ENCODE measurements around the gene PPFIBP2. TPM values are rescaled to one million over a fixed set of nuclear protein-coding genes. Genes with fewer than 3 reads are reported as not detected.

Gene PPFIBP2
- total and polyA plus RNA-seq, 12 donors = 6.4 to 40.7 (median 21.4) TPM

DNA sequence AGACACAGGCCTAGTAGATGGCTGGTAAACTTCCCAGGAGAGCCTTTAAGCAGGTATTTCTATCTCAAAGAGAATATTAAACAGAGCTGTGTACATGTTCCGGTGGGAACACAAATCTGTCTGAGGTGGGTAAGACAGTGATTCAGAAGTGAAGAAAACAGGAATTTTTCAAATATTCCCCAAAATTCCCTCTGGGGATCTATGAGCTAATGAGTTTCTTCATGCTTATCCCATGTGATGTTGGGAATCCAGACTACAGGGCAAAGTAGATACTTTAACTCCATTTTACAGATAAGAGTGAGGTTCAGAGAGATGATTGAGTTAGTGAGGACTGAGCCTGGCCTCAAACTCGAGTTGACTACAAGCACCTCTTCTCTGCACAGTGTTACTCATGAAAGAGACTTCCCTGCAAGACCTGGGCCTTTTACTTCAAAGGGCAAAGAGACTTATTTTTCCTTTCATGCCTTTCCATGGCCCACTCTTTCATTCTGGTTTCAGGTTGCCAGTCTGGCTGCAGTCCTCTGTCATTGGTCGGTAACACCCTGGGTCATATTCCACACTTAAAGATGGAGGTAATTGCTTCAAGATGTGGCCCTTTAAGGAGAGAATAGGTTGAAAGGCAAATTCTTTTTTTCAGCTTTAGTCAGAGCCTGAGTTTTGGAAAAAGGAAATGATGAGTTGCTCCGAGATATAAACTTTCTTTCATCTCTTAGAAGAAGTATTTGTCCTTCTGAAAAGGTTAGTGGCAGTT, 89.4 kb downstream of the PPFIBP2 start:
- no peak for DNase-seq
- peaks cover 0 to 24% (median 12%) of the 10 kb centered on the region in 9 donors for H3K4me1 ChIP-seq
- ATAC-seq = no peak
- intact Hi-C loops (cut with DNase I) = no loop called here
- no peak overlapping the region for H3K4me3 ChIP-seq
- 78 to 84% methylated on average over 4 of the region's 4 CpGs for WGBS, 2 donors
- TF ChIP-seq, protein P1, sequence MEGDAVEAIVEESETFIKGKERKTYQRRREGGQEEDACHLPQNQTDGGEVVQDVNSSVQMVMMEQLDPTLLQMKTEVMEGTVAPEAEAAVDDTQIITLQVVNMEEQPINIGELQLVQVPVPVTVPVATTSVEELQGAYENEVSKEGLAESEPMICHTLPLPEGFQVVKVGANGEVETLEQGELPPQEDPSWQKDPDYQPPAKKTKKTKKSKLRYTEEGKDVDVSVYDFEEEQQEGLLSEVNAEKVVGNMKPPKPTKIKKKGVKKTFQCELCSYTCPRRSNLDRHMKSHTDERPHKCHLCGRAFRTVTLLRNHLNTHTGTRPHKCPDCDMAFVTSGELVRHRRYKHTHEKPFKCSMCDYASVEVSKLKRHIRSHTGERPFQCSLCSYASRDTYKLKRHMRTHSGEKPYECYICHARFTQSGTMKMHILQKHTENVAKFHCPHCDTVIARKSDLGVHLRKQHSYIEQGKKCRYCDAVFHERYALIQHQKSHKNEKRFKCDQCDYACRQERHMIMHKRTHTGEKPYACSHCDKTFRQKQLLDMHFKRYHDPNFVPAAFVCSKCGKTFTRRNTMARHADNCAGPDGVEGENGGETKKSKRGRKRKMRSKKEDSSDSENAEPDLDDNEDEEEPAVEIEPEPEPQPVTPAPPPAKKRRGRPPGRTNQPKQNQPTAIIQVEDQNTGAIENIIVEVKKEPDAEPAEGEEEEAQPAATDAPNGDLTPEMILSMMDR (IDR thresholded peaks at IDR 0.05) = no peak
- no peak overlapping the region for H3K27ac ChIP-seq
- H3K36me3 ChIP-seq = peaks cover 0 to 15% (median 0%) of the 10 kb centered on the region in 9 donors
- H3K9me3 ChIP-seq = no peaks in the 10 kb centered on the region
- H3K27me3 ChIP-seq = no peaks in the 10 kb centered on the region

DNA sequence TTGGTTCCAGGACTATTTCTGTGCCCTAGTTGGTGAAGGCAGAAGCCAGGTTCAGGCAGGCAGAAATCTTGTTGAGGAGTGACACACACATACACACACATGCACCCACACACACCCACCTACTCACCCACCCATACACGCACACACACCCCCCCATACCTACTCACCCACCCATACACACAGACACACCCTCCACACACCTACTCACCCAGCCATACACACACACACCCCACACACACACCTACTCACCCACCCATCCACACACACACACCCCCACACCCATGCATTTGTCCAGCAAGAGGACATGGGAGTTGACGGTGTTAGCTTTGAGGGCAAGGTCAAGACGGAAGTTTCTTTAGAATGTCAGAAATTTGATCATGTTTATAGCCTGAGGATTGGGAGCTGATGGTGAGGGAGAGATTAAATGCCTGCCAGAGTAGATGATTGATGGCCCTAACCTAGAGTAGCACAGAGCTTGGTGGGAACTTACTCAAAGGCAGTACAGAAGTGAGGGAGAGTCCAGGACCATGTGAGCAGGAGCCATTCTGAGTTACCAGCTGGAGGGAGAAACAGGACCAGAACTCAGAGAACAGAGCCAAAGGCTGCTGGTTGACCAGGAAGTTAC, 90.6 kb downstream of the PPFIBP2 start:
- Histone ChIP-seq H3K4me1 (peaks cover 0 to 24% (median 12%) of the 10 kb centered on the region in 9 donors), H3K27me3 (no peaks in the 10 kb centered on the region), H3K36me3 (peaks cover 0 to 15% (median 0%) of the 10 kb centered on the region in 9 donors), H3K9me3 (no peaks in the 10 kb centered on the region), H3K27ac (no peak overlapping the region), H3K4me3 (no peak overlapping the region)
- DNase-seq = no peak
- intact Hi-C loops (cut with DNase I) = no loop called here
- ATAC-seq = no peak
- WGBS, 2 donors = 92 to 98% methylated on average over 3 of the region's 3 CpGs
- TF ChIP-seq, protein P1 (IDR thresholded peaks at IDR 0.05) = no peak

DNA sequence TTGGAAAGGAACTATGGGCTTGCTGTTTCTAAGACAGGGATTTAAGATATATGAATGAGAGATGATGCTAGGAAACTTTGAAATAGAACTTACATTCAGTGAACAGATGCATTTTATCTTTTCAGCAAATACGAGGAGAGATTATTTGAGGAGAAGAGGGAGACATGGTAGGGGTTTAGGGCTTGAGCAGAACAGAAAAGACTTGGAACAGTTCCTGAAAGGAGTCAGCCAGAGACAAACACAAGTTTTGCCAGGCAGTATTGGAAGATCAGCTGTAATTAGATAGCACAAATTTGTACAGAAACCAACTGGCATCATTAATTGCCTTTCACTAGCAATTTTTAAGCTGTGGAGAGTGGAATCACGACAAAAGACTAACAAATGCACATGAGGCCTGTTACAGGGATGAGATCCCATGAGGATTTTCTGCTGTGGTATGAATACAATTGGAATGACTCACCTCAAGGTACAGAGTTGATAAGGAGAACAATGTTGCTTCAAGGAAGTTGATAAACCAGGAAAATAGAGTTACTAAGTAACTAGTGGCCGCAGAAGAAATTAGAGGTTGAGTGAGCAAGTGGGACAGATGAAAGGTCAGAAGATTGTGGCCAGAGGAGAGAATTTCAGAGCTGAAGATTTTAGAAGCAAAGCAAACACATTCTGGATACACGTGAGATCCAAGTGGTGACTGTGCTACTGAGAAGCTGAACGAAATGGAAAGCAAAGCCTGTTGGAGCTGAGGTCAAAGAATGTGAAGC, 91.6 kb downstream of the PPFIBP2 start:
- Histone ChIP-seq H3K4me3 (no peak overlapping the region), H3K4me1 (peaks cover 0 to 21% (median 11%) of the 10 kb centered on the region in 9 donors), H3K36me3 (peaks cover 0 to 21% (median under 1%) of the 10 kb centered on the region in 9 donors), H3K27ac (peak overlapping the region in 2 of 10 donors; percentile 11 to 27), H3K9me3 (no peaks in the 10 kb centered on the region), H3K27me3 (no peaks in the 10 kb centered on the region)
- DNase-seq (no peak), ATAC-seq (peak in 6 of 8 donors; percentile 26 to 75 (median 49))
- 47 to 51% methylated on average over 5 of the region's 5 CpGs for WGBS, 2 donors
- intact Hi-C loops (cut with DNase I) = no loop called here
- TF ChIP-seq, protein P1 (IDR thresholded peaks at IDR 0.05) = no peak

DNA sequence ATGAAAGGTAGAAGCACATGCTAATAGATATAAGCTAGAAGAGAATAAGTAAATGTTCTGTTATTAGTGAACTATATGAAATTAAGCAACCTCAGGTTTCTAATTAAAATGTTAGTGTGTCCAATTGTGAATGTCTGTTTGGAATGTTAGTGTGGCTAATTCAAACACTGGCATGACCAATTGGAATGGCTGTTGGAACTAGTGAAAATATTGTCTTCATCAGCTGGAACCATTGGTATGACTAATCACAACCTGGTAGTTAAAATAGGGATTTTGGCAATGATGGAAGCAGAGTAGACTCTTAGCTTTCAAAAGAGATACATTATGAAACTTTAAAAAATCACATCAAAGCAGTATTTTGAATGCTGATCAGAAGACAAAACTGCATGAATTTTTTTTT, 92.7 kb downstream of the PPFIBP2 start:
- DNase-seq (no peak), ATAC-seq (no peak)
- TF ChIP-seq, protein P1 (IDR thresholded peaks at IDR 0.05) = no peak
- no peaks in the 10 kb centered on the region for H3K9me3 ChIP-seq
- intact Hi-C loops (cut with DNase I) = no loop called here
- peaks cover 0 to 24% (median 12%) of the 10 kb centered on the region in 9 donors for H3K36me3 ChIP-seq
- no peak overlapping the region for H3K4me3 ChIP-seq
- H3K27ac ChIP-seq = no peak overlapping the region
- H3K27me3 ChIP-seq = no peaks in the 10 kb centered on the region
- H3K4me1 ChIP-seq = peaks cover 0 to 16% (median 5%) of the 10 kb centered on the region in 9 donors

Measured in heart right ventricle (tissue), 16 donors.